Osteoblast (primary cell): ENCODE results near the gene NPRL2. TPM values are rescaled to one million over a fixed set of nuclear protein-coding genes. Genes with fewer than 3 reads are reported as not detected.

Experiments used
- DNase-seq: peaks from one replicate; pipeline ENCODE4 v3.0.0; 2011; ENCODE audit warnings: low spot score, mixed read lengths; ENCODE audit not compliant: insufficient read length; ENCODE audit errors: missing footprints
- H2AFZ ChIP-seq: 2 replicates; pipeline ENCODE4 v1.6.0; 2011; ENCODE audit warnings: mild to moderate bottlenecking, low read length
- H3K27ac ChIP-seq: 2 replicates; pipeline ENCODE4 v1.5.1; 2011; ENCODE audit warnings: mild to moderate bottlenecking, low read depth, low read length, moderate library complexity
- H3K27me3 ChIP-seq: 2 replicates; pipeline ENCODE4 v1.6.0; 2012; ENCODE audit warnings: mild to moderate bottlenecking, control low read depth, inconsistent platforms, low read length, moderate library complexity; ENCODE audit not compliant: insufficient read depth
- H3K36me3 ChIP-seq: 2 replicates; pipeline ENCODE4 v1.5.1; 2011; ENCODE audit warnings: mild to moderate bottlenecking, low read length, control low read depth, moderate library complexity; ENCODE audit not compliant: insufficient read depth
- H3K4me1 ChIP-seq: 2 replicates; pipeline ENCODE4 v1.5.1; 2011; ENCODE audit warnings: mild to moderate bottlenecking, low read length, control low read depth, moderate library complexity; ENCODE audit not compliant: insufficient read depth
- H3K4me2 ChIP-seq: 2 replicates; pipeline ENCODE4 v1.6.0; 2011; ENCODE audit warnings: mild to moderate bottlenecking, low read length; ENCODE audit not compliant: insufficient read depth
- H3K4me3 ChIP-seq: fragments of 200-600 bp; sonication (generic); 3 replicates; pipeline ENCODE4 v1.5.1; 2012; ENCODE audit warnings: mild to moderate bottlenecking, low read length, inconsistent platforms; ENCODE audit not compliant: insufficient read depth
- H3K79me2 ChIP-seq: 2 replicates; pipeline ENCODE4 v1.6.0; 2012; ENCODE audit warnings: mild to moderate bottlenecking, low read length, control low read depth, inconsistent platforms; ENCODE audit not compliant: insufficient read depth
- H3K9me3 ChIP-seq: 2 replicates; pipeline ENCODE4 v1.5.1; 2011; ENCODE audit warnings: low read depth, low read length, control low read depth
- H4K20me1 ChIP-seq: 2 replicates; pipeline ENCODE4 v1.6.0; 2012; ENCODE audit warnings: mild to moderate bottlenecking, low read length, control low read depth; ENCODE audit not compliant: insufficient read depth
- CTCF ChIP-seq: IDR thresholded peaks from 2 replicates; pipeline ENCODE4 v1.5.1; 2011; ENCODE audit warnings: mild to moderate bottlenecking, low read depth, low read length, moderate library complexity; ENCODE audit errors: extremely low read depth
- total RNA-seq: library from RNA; depleted of rRNA; stranded (reverse); fragments of >200 nt; gene quantifications from 2 replicates; pipeline ENCODE4 v1.2.3, GENCODE V29; 2012

Gene NPRL2
- total RNA-seq, 1 donor = 21.7 TPM

- Histone ChIP-seq H3K79me2 (peaks cover 12% of the 10 kb centered on the region), H4K20me1 (no peaks in the 10 kb centered on the region), H3K4me1 (peaks cover 21% of the 10 kb centered on the region), H3K27ac (peak overlapping the region; percentile 54), H3K27me3 (no peaks in the 10 kb centered on the region), H3K4me3 (peak overlapping the region; percentile 78), H3K36me3 (no peaks in the 10 kb centered on the region), H3K4me2 (peak overlapping the region; percentile 86), H2AFZ (no peak overlapping the region), H3K9me3 (no peaks in the 10 kb centered on the region)
- DNase-seq = peak; percentile 92
- TF ChIP-seq CTCF = peak; percentile 32
Observed at GRCh38 chr3:50297896-50298725, 52.5 kb downstream of the NPRL2 start.

- Histone ChIP-seq H3K4me2 (no peak overlapping the region), H3K79me2 (peaks cover 12% of the 10 kb centered on the region), H3K36me3 (no peaks in the 10 kb centered on the region), H3K27me3 (no peaks in the 10 kb centered on the region), H4K20me1 (no peaks in the 10 kb centered on the region), H3K27ac (no peak overlapping the region), H3K9me3 (no peaks in the 10 kb centered on the region), H3K4me3 (no peak overlapping the region), H3K4me1 (peaks cover 26% of the 10 kb centered on the region), H2AFZ (no peak overlapping the region)
- no peak for DNase-seq
- no peak for TF ChIP-seq CTCF
Observed at GRCh38 chr3:50297384-50297775, 53.2 kb downstream of the NPRL2 start.

Other genes starting within 250 kb of the NPRL2 start
- 5.1 and 16.5 TPM in 2 replicates for gene SEMA3F, start 195.5 kb downstream of the NPRL2 start, total RNA-seq
- not detected in 2 replicates for gene GNAT1, start 159.2 kb downstream of the NPRL2 start, total RNA-seq
- gene SLC38A3, start 145.5 kb downstream of the NPRL2 start, total RNA-seq = 0.29 and 0.36 TPM in 2 replicates
- gene GNAI2, start 114.6 kb downstream of the NPRL2 start, total RNA-seq = 223 and 248 TPM in 2 replicates
- 5.9 and 10.1 TPM in 2 replicates for gene SEMA3B, start 81.6 kb downstream of the NPRL2 start, total RNA-seq
- not detected in 2 replicates for gene LSMEM2, start 71.7 kb downstream of the NPRL2 start, total RNA-seq
- 60.4 and 65.1 TPM in 2 replicates for gene IFRD2, start 58.3 kb downstream of the NPRL2 start, total RNA-seq
- gene HYAL3, start 51.4 kb downstream of the NPRL2 start, total RNA-seq = 1.8 and 4.1 TPM in 2 replicates
- 6.5 and 8.0 TPM in 2 replicates for gene NAA80, start 51.4 kb downstream of the NPRL2 start, total RNA-seq
- gene HYAL1, start 47.2 kb downstream of the NPRL2 start, total RNA-seq = under 0.01 and 0.59 TPM in 2 replicates
- gene HYAL2, start 28.0 kb downstream of the NPRL2 start, total RNA-seq = 32.9 and 34.2 TPM in 2 replicates
- gene TUSC2, start 22.6 kb downstream of the NPRL2 start, total RNA-seq = 15.9 and 16.6 TPM in 2 replicates
- 17.4 and 18.1 TPM in 2 replicates for gene RASSF1, start 9.9 kb downstream of the NPRL2 start, total RNA-seq
- 0.88 and 2.9 TPM in 2 replicates for gene ZMYND10, start 5.0 kb downstream of the NPRL2 start, total RNA-seq
- 22.1 and 25.0 TPM in 2 replicates for gene CYB561D2, start 87 bp upstream of the NPRL2 start, total RNA-seq
- gene TMEM115, start 8.7 kb upstream of the NPRL2 start, total RNA-seq = 61.6 and 73.1 TPM in 2 replicates
- gene CACNA2D2, start 152.9 kb upstream of the NPRL2 start, total RNA-seq = not detected in 2 replicates
- gene C3orf18, start 217.0 kb upstream of the NPRL2 start, total RNA-seq = 17.7 and 18.8 TPM in 2 replicates
- gene HEMK1, start 218.7 kb upstream of the NPRL2 start, total RNA-seq = 8.5 and 8.7 TPM in 2 replicates